Astrocyte (in vitro differentiated cells and primary cell): ENCODE data around the gene C1GALT1.

Experiments
- CTCF ChIP-seq: IDR thresholded peaks from 2 replicates; pipeline ENCODE4 v1.5.1; 2011; ENCODE audit warnings: low read depth, mild to moderate bottlenecking, inconsistent platforms, low read length, moderate library complexity; ENCODE audit not compliant: insufficient read depth
- EZH2 ChIP-seq: IDR thresholded peaks from 2 replicates; pipeline ENCODE4 v1.6.1; 2012; ENCODE audit warnings: mild to moderate bottlenecking, low read length, inconsistent platforms; ENCODE audit not compliant: insufficient read depth

- TF ChIP-seq EZH2 (no peak), CTCF (no peak)
Measured at GRCh38 chr7:7294911-7295310, 112.6 kb downstream of the C1GALT1 start.
